ENCODE results near the gene OR4D2.

OR4D2 gene

GRCh38 chr17:58172369-58173071 is 5.7 kb downstream of the OR4D2 start:
- Histone ChIP-seq H3K4me1 (ENCODE audit: insufficient read depth, poor library complexity, severe bottlenecking) (no peaks in the 10 kb centered on the region), H3K4me3 (ENCODE audit: severe bottlenecking) (no peak overlapping the region), H3K36me3 (ENCODE audit: low read depth) (no peaks in the 10 kb centered on the region), H3K27me3 (ENCODE audit: insufficient read depth, poor library complexity, severe bottlenecking) (peaks cover 21% of the 10 kb centered on the region), H3K27ac (ENCODE audit: poor library complexity, severe bottlenecking) (no peak overlapping the region), H3K9me3 (ENCODE audit: severe bottlenecking) (no peaks in the 10 kb centered on the region)
- ATAC-seq (ENCODE audit: low read depth) (peak; percentile 76), DNase-seq (ENCODE audit: low spot score) (no peak)
- peak; percentile 66 for TF ChIP-seq CTCF (IDR thresholded peaks at IDR 0.05; ENCODE audit: poor library complexity, severe bottlenecking)

GRCh38 chr17:58174871-58175270 is 8.1 kb downstream of the OR4D2 start:
- Histone ChIP-seq H3K9me3 (ENCODE audit: severe bottlenecking) (no peaks in the 10 kb centered on the region), H3K27me3 (ENCODE audit: insufficient read depth, poor library complexity, severe bottlenecking) (peaks cover 15% of the 10 kb centered on the region), H3K4me3 (ENCODE audit: severe bottlenecking) (no peak overlapping the region), H3K27ac (ENCODE audit: poor library complexity, severe bottlenecking) (no peak overlapping the region), H3K4me1 (ENCODE audit: insufficient read depth, poor library complexity, severe bottlenecking) (no peaks in the 10 kb centered on the region), H3K36me3 (ENCODE audit: low read depth) (no peaks in the 10 kb centered on the region)
- ATAC-seq (ENCODE audit: low read depth) (no peak), DNase-seq (ENCODE audit: low spot score) (no peak)
- no peak for TF ChIP-seq CTCF (IDR thresholded peaks at IDR 0.05; ENCODE audit: poor library complexity, severe bottlenecking)

GRCh38 chr17:58176200-58176599 is 9.4 kb downstream of the OR4D2 start:
- no peak overlapping the region for H3K27ac ChIP-seq (ENCODE audit: poor library complexity, severe bottlenecking)
- H3K4me1 ChIP-seq (ENCODE audit: insufficient read depth, poor library complexity, severe bottlenecking): no peaks in the 10 kb centered on the region
- H3K36me3 ChIP-seq (ENCODE audit: low read depth): no peaks in the 10 kb centered on the region
- ATAC-seq (ENCODE audit: low read depth) (no peak), DNase-seq (ENCODE audit: low spot score) (no peak)
- H3K4me3 ChIP-seq (ENCODE audit: severe bottlenecking): no peak overlapping the region
- TF ChIP-seq CTCF (IDR thresholded peaks at IDR 0.05; ENCODE audit: poor library complexity, severe bottlenecking): no peak
- H3K27me3 ChIP-seq (ENCODE audit: insufficient read depth, poor library complexity, severe bottlenecking): peaks cover 6% of the 10 kb centered on the region
- no peaks in the 10 kb centered on the region for H3K9me3 ChIP-seq (ENCODE audit: severe bottlenecking)

GRCh38 chr17:58181796-58182195 is 15.0 kb downstream of the OR4D2 start:
- no peak overlapping the region for H3K4me3 ChIP-seq (ENCODE audit: severe bottlenecking)
- ATAC-seq (ENCODE audit: low read depth): no peak
- no peaks in the 10 kb centered on the region for H3K36me3 ChIP-seq (ENCODE audit: low read depth)
- no peak for TF ChIP-seq CTCF (IDR thresholded peaks at IDR 0.05; ENCODE audit: poor library complexity, severe bottlenecking)
- H3K9me3 ChIP-seq (ENCODE audit: severe bottlenecking): no peaks in the 10 kb centered on the region
- peaks cover 4% of the 10 kb centered on the region for H3K4me1 ChIP-seq (ENCODE audit: insufficient read depth, poor library complexity, severe bottlenecking)
- no peak overlapping the region for H3K27ac ChIP-seq (ENCODE audit: poor library complexity, severe bottlenecking)
- no peaks in the 10 kb centered on the region for H3K27me3 ChIP-seq (ENCODE audit: insufficient read depth, poor library complexity, severe bottlenecking)
- DNase-seq (ENCODE audit: low spot score): no peak

GRCh38 chr17:58183514-58183913 is 16.7 kb downstream of the OR4D2 start:
- TF ChIP-seq CTCF (IDR thresholded peaks at IDR 0.05; ENCODE audit: poor library complexity, severe bottlenecking): no peak
- no peak overlapping the region for H3K4me3 ChIP-seq (ENCODE audit: severe bottlenecking)
- H3K4me1 ChIP-seq (ENCODE audit: insufficient read depth, poor library complexity, severe bottlenecking): peaks cover 4% of the 10 kb centered on the region
- no peak overlapping the region for H3K27ac ChIP-seq (ENCODE audit: poor library complexity, severe bottlenecking)
- ATAC-seq (ENCODE audit: low read depth): no peak
- H3K36me3 ChIP-seq (ENCODE audit: low read depth): no peaks in the 10 kb centered on the region
- H3K27me3 ChIP-seq (ENCODE audit: insufficient read depth, poor library complexity, severe bottlenecking): no peaks in the 10 kb centered on the region
- no peak for DNase-seq (ENCODE audit: low spot score)
- H3K9me3 ChIP-seq (ENCODE audit: severe bottlenecking): no peaks in the 10 kb centered on the region
